Measurements from ENCODE around the gene GPR176. TPM values are rescaled to one million over a fixed set of nuclear protein-coding genes. Genes with fewer than 3 reads are reported as not detected.

The GPR176 gene
- total RNA-seq, 4 donors from 2014 or later = 0.53 to 6.2 (median 3.0) TPM

- 96 to 97% methylated on average over 1 of the region's 1 CpG for WGBS, 2 donors
- no peak overlapping the region for H3K4me3 ChIP-seq (ENCODE audit: low read depth, poor library complexity, severe bottlenecking)
- TF ChIP-seq CTCF (IDR thresholded peaks at IDR 0.05) (no peak), POLR2A (IDR thresholded peaks at IDR 0.05) (no peak)
- DNase-seq (ENCODE audit: low spot score in 2 of 2) = no peak
- intact Hi-C loops (cut with DNase I; ENCODE audit: low total_unique reads) = no loop called here
Observed at GRCh38 chr15:39882602-39883001, 37.5 kb downstream of the GPR176 start.

- WGBS, 2 donors = 66 to 68% methylated on average over 1 of the region's 1 CpG
- no peak for DNase-seq (ENCODE audit: low spot score in 2 of 2)
- intact Hi-C loops (cut with DNase I; ENCODE audit: low total_unique reads) = no loop called here
Observed at GRCh38 chr15:39881790-39882189, 38.3 kb downstream of the GPR176 start.

DNA sequence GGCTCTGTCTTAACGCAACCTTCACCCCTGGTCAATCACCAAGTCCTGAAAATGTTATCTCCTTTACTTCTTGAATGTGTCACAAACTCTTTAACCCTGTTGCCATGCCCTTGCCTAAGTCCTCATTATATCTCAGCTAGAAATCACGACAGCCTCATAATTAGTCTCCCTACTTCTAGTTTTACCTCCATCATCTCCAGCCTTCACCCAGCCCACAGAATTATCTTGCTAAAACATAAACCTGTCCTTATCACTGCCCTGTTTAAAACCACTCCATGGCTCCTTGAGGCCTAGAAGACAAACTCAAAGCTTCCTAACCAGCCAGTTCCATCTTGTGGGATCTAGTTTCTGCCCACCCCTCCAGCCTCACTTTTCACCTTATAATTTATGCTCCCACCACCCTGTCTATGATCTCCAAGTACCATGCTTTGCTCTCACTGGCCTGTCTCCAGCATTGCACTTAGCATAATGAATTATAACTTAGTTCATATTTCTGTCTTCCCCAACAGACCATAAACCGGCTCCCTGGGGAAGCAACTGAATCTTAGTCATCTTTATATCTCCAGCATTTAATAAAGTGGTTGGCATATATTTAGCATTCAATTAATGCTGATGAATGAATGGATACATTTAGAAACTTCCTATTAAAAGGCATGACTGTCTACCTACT is 39.2 kb downstream of the GPR176 start:
- DNase-seq (ENCODE audit: low spot score in 2 of 2) = no peak
- TF ChIP-seq POLR2A (IDR thresholded peaks at IDR 0.05) = no peak
- no peak for TF ChIP-seq CTCF (IDR thresholded peaks at IDR 0.05)
- H3K4me3 ChIP-seq (ENCODE audit: low read depth, poor library complexity, severe bottlenecking) = no peak overlapping the region
- intact Hi-C loops (cut with DNase I; ENCODE audit: low total_unique reads) = no loop called here
- WGBS, 2 donors = 92 to 97% methylated on average over 3 of the region's 3 CpGs

More at GRCh38 chr15:39881790-39882189, 38.3 kb downstream of the GPR176 start:
- TF ChIP-seq POLR2A (IDR thresholded peaks at IDR 0.05) (no peak), CTCF (IDR thresholded peaks at IDR 0.05) (no peak)
- no peak overlapping the region for H3K4me3 ChIP-seq (ENCODE audit: low read depth, poor library complexity, severe bottlenecking)

GRCh38 chr15:39878406-39878785 is 41.7 kb downstream of the GPR176 start:
- no peak overlapping the region for H3K4me3 ChIP-seq (ENCODE audit: low read depth, poor library complexity, severe bottlenecking)
- no peak for DNase-seq (ENCODE audit: low spot score in 2 of 2)
- WGBS, 2 donors = 85 to 87% methylated on average over 1 of the region's 1 CpG
- intact Hi-C loops (cut with DNase I; ENCODE audit: low total_unique reads) = no loop called here
- TF ChIP-seq POLR2A (IDR thresholded peaks at IDR 0.05) = no peak
- no peak for TF ChIP-seq CTCF (IDR thresholded peaks at IDR 0.05)

DNA sequence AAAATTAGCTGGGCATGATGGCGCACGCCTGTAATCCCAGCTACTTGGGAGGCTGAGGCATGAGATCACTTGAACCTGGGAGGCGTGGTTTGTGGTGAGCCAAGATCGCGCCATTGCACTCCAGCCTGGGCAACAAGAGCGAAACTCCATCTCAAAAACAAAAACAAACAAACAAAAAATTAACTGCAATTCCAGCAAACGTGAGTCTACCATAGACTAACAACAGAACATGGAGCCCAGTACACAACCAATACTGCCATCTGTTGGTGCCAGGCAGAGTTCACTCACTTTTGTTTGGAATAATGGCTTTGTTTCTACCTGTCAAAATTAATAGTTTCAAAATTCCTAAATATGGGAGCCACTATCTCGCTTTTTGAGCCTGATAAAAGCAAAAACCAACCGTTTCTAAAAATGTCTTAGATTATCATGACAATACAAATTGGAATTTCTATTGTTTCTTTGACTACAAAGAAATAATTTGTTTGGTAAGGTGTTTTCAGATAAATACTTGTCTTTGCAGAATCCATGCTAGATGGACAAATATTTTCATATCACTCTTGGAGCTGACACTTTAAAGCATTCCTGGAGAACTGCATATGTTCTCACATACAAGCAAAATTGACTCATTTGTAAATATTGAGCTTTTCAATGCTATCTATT is 45.0 kb downstream of the GPR176 start:
- DNase-seq (ENCODE audit: low spot score in 2 of 2) = peak in 1 of 2 donors; percentile 19
- H3K4me3 ChIP-seq (ENCODE audit: low read depth, poor library complexity, severe bottlenecking) = no peak overlapping the region
- WGBS, 2 donors = 72 to 76% methylated on average over 9 of the region's 9 CpGs
- intact Hi-C loops (cut with DNase I; ENCODE audit: low total_unique reads) = no loop called here
- no peak for TF ChIP-seq POLR2A (IDR thresholded peaks at IDR 0.05)
- TF ChIP-seq CTCF (IDR thresholded peaks at IDR 0.05) = no peak
